ENCODE data around the gene TREH.

GRCh38 chr11:118628861-118629549, 50.4 kb downstream of the TREH start:
- no peak for TF ChIP-seq CTCF (IDR thresholded peaks at IDR 0.05 in 4 of 5, conservative IDR thresholded peaks at IDR 0.05 in 1 of 5)
- no peak for TF ChIP-seq POLR2A (IDR thresholded peaks at IDR 0.05)
